Uterus (tissue), 2 donors: Measurements from ENCODE around the gene MPO.

ENCODE experiments used
- CTCF ChIP-seq, 4 experiments: fragments of 200-600 bp in 2 of 4; fragments of 450-650 bp in 2 of 4; sonication (generic) in 2 of 4; IDR thresholded peaks; one replicate each; pipeline ENCODE4 v1.5.1; 2016 to 2019; ENCODE audit warnings: antibody characterized with exemption in 4 of 4, mild to moderate bottlenecking in 2 of 4, moderate library complexity in 1 of 4
- POLR2A ChIP-seq, 2 donors: fragments of 450-650 bp; IDR thresholded peaks; one replicate each; pipeline ENCODE4 v1.6.1; 2016; ENCODE audit warnings: antibody characterized with exemption in 2 of 2, mild to moderate bottlenecking in 1 of 2, moderate library complexity in 1 of 2

- no peak for TF ChIP-seq CTCF (IDR thresholded peaks at IDR 0.05)
- no peak for TF ChIP-seq POLR2A (IDR thresholded peaks at IDR 0.05)
Observed at GRCh38 chr17:58318627-58319172, 38.0 kb upstream of the MPO start.
